Stimulated activated CD8-positive, alpha-beta memory T cell treated with anti-CD3 and anti-CD28 coated beads, Interleukin-4, amount 100 ng/mL, for 24 hours (primary cell): ENCODE measurements around the gene C4BPB.

ENCODE experiments used
- DNase-seq: peaks from one replicate; pipeline ENCODE4 v3.0.0-alpha.2; 2020; ENCODE audit warnings: low read depth

Gene C4BPB

GRCh38 chr1:207060596-207060995 is 28.1 kb upstream of the C4BPB start:
- no peak for DNase-seq

GRCh38 chr1:207062058-207062457 is 26.6 kb upstream of the C4BPB start:
- DNase-seq = no peak

- DNase-seq = no peak
Observed at GRCh38 chr1:207063014-207063413, 25.6 kb upstream of the C4BPB start.

- DNase-seq = no peak
Observed at GRCh38 chr1:207064561-207064960, 24.1 kb upstream of the C4BPB start.

GRCh38 chr1:207067185-207067584 is 21.5 kb upstream of the C4BPB start:
- DNase-seq = no peak

- no peak for DNase-seq
Observed at GRCh38 chr1:207067665-207068064, 21.0 kb upstream of the C4BPB start.

GRCh38 chr1:207069061-207069460 is 19.6 kb upstream of the C4BPB start:
- no peak for DNase-seq

- DNase-seq = no peak
Observed at GRCh38 chr1:207069858-207070506, 18.7 kb upstream of the C4BPB start.

- DNase-seq = no peak
Observed at GRCh38 chr1:207070811-207071210, 17.8 kb upstream of the C4BPB start.

- no peak for DNase-seq
Observed at GRCh38 chr1:207071426-207071825, 17.2 kb upstream of the C4BPB start.

GRCh38 chr1:207072233-207072632 is 16.4 kb upstream of the C4BPB start:
- no peak for DNase-seq

- no peak for DNase-seq
Observed at GRCh38 chr1:207073906-207074820, 14.5 kb upstream of the C4BPB start.

GRCh38 chr1:207076181-207076955 is 12.3 kb upstream of the C4BPB start:
- DNase-seq = no peak

- no peak for DNase-seq
Observed at GRCh38 chr1:207077012-207077411, 11.6 kb upstream of the C4BPB start.

GRCh38 chr1:207077470-207078377 is 10.9 kb upstream of the C4BPB start:
- peak; percentile 27 for DNase-seq

GRCh38 chr1:207078578-207079132 is 10.0 kb upstream of the C4BPB start:
- no peak for DNase-seq

- no peak for DNase-seq
Observed at GRCh38 chr1:207079706-207080241, 8.9 kb upstream of the C4BPB start.

GRCh38 chr1:207081088-207081487 is 7.6 kb upstream of the C4BPB start:
- DNase-seq = no peak

- DNase-seq = no peak
Observed at GRCh38 chr1:207081806-207082205, 6.9 kb upstream of the C4BPB start.

- DNase-seq = no peak
Observed at GRCh38 chr1:207084232-207084631, 4.4 kb upstream of the C4BPB start.

- DNase-seq = peak; percentile 7
Observed at GRCh38 chr1:207084701-207085180, 3.9 kb upstream of the C4BPB start.
